GM19452 (cell line): ENCODE measurements around the gene C5orf46.
"Not testable (repeated sequence)": the region's sequence is repeated elsewhere in the genome, so short reads cannot be mapped to it uniquely, and the experiment has no call there.

Experiments used
- ATAC-seq: cut with Tn5 transposase; IDR thresholded peaks from one replicate; pipeline ENCODE4 v1.9.1; 2021; ENCODE audit not compliant: unreplicated experiment

Gene C5orf46

GRCh38 chr5:147895864-147896263, 10.5 kb downstream of the C5orf46 start:
- ATAC-seq = no peak

- ATAC-seq = no peak
These were observed 12.5 kb downstream of the C5orf46 start for GRCh38 chr5:147893820-147894219.

GRCh38 chr5:147892696-147893296, 13.5 kb downstream of the C5orf46 start:
- ATAC-seq = no peak

- ATAC-seq = no peak
These were observed 18.4 kb downstream of the C5orf46 start for GRCh38 chr5:147887930-147888329.

- ATAC-seq = no peak
These were observed 19.2 kb downstream of the C5orf46 start for GRCh38 chr5:147887026-147887627.

GRCh38 chr5:147882586-147883313, 23.6 kb downstream of the C5orf46 start:
- ATAC-seq = no peak

GRCh38 chr5:147880487-147880886, 25.9 kb downstream of the C5orf46 start:
- no peak for ATAC-seq

GRCh38 chr5:147879784-147880183, 26.6 kb downstream of the C5orf46 start:
- no peak for ATAC-seq

GRCh38 chr5:147878066-147878759, 28.1 kb downstream of the C5orf46 start, which contains the start of gene SCGB3A2:
Gene SCGB3A2, plus strand, starts transcription at chr5:147878711. Its CDS starts 93 bp downstream, at chr5:147878804.
- no peak for ATAC-seq

- no peak for ATAC-seq
These were observed 29.7 kb downstream of the C5orf46 start for GRCh38 chr5:147876626-147877025.

- ATAC-seq = no peak
These were observed 30.2 kb downstream of the C5orf46 start for GRCh38 chr5:147876141-147876540.

GRCh38 chr5:147874910-147875367, 31.4 kb downstream of the C5orf46 start:
- no peak for ATAC-seq

GRCh38 chr5:147874118-147874875, 32.0 kb downstream of the C5orf46 start:
- not testable (repeated sequence) for ATAC-seq

- not testable (repeated sequence) for ATAC-seq
These were observed 33.4 kb downstream of the C5orf46 start for GRCh38 chr5:147872744-147873435.

GRCh38 chr5:147871980-147872549, 34.3 kb downstream of the C5orf46 start:
- not testable (repeated sequence) for ATAC-seq

- ATAC-seq = not testable (repeated sequence)
These were observed 36.4 kb downstream of the C5orf46 start for GRCh38 chr5:147869892-147870291.

GRCh38 chr5:147869112-147869511, 37.2 kb downstream of the C5orf46 start:
- ATAC-seq = no peak

- no peak for ATAC-seq
These were observed 42.7 kb downstream of the C5orf46 start for GRCh38 chr5:147863454-147864158.

- no peak for ATAC-seq
These were observed 45.7 kb downstream of the C5orf46 start for GRCh38 chr5:147860641-147861025.
